HPDE6-E6E7 (cell line): Measurements from ENCODE around the gene NGFR.
A peak's percentile ranks its signal among the peaks of the same experiment; 100 is the strongest.

Source experiments
- DNase-seq: peaks from one replicate; pipeline ENCODE4 v3.0.0; 2011; ENCODE audit warnings: missing footprints; ENCODE audit errors: extremely low spot score

NGFR gene

GRCh38 chr17:49494986-49495841 lies at the start of gene NGFR:
TSS of gene NGFR (plus strand) at chr17:49495293. CDS start at chr17:49495418, 125 bp downstream.
- peak; percentile 73 for DNase-seq

GRCh38 chr17:49445591-49445990 lies 49.5 kb upstream of the NGFR start:
- no peak for DNase-seq

GRCh38 chr17:49447628-49448302 lies 47.3 kb upstream of the NGFR start:
- DNase-seq, result no peak

GRCh38 chr17:49450181-49450580 lies 44.9 kb upstream of the NGFR start:
- no peak for DNase-seq

- DNase-seq, result peak; percentile 53
Measured at GRCh38 chr17:49450735-49451134, 44.4 kb upstream of the NGFR start.

GRCh38 chr17:49452201-49452600 lies 42.9 kb upstream of the NGFR start:
- DNase-seq, result no peak

- DNase-seq, result no peak
Measured at GRCh38 chr17:49452661-49453060, 42.4 kb upstream of the NGFR start.

- DNase-seq, result no peak
Measured at GRCh38 chr17:49454050-49454449, 41.0 kb upstream of the NGFR start.

- DNase-seq, result no peak
Measured at GRCh38 chr17:49455272-49455861, 39.7 kb upstream of the NGFR start.

- no peak for DNase-seq
Measured at GRCh38 chr17:49456183-49456965, 38.7 kb upstream of the NGFR start.

GRCh38 chr17:49457564-49458535 lies 37.2 kb upstream of the NGFR start:
- no peak for DNase-seq

- no peak for DNase-seq
Measured at GRCh38 chr17:49459401-49459984, 35.6 kb upstream of the NGFR start.

- no peak for DNase-seq
Measured at GRCh38 chr17:49460401-49460800, 34.7 kb upstream of the NGFR start.

- no peak for DNase-seq
Measured at GRCh38 chr17:49461580-49461979, 33.5 kb upstream of the NGFR start.

GRCh38 chr17:49464049-49464448 lies 31.0 kb upstream of the NGFR start:
- no peak for DNase-seq

GRCh38 chr17:49465331-49465903 lies 29.7 kb upstream of the NGFR start:
- DNase-seq, result no peak

- no peak for DNase-seq
Measured at GRCh38 chr17:49466436-49466835, 28.7 kb upstream of the NGFR start.

GRCh38 chr17:49467175-49467574 lies 27.9 kb upstream of the NGFR start:
- DNase-seq, result no peak

- DNase-seq, result no peak
Measured at GRCh38 chr17:49468811-49469385, 26.2 kb upstream of the NGFR start.
